NCI-H345 (cell line): ENCODE data around the gene ACSM2B.
"Not testable (repeated sequence)": the region's sequence is repeated elsewhere in the genome, so short reads cannot be mapped to it uniquely, and the experiment has no call there.

ENCODE experiments used
- DNase-seq: peaks from one replicate; lab custom pipeline; 2025; lab: John Stamatoyannopoulos, UW

ACSM2B gene

GRCh38 chr16:20532284-20532792, 43.8 kb downstream of the ACSM2B start:
- DNase-seq = not testable (repeated sequence)

GRCh38 chr16:20531795-20532194, 44.4 kb downstream of the ACSM2B start:
- not testable (repeated sequence) for DNase-seq

GRCh38 chr16:20520103-20520502, 56.1 kb downstream of the ACSM2B start:
- no peak for DNase-seq

GRCh38 chr16:20519231-20519630, 56.9 kb downstream of the ACSM2B start:
- no peak for DNase-seq

GRCh38 chr16:20517149-20517548, 59.0 kb downstream of the ACSM2B start:
- no peak for DNase-seq

- DNase-seq = no peak
Observed at GRCh38 chr16:20515688-20516090, 60.5 kb downstream of the ACSM2B start.

- DNase-seq = no peak
Observed at GRCh38 chr16:20510323-20510722, 65.8 kb downstream of the ACSM2B start.

GRCh38 chr16:20507280-20507679, 68.9 kb downstream of the ACSM2B start:
- no peak for DNase-seq

GRCh38 chr16:20504418-20504817, 71.7 kb downstream of the ACSM2B start:
- DNase-seq = no peak

GRCh38 chr16:20491448-20491847, 84.7 kb downstream of the ACSM2B start:
- DNase-seq = not testable (repeated sequence)

GRCh38 chr16:20490994-20491393, 85.2 kb downstream of the ACSM2B start:
- DNase-seq = not testable (repeated sequence)
